ENCODE measurements around the gene RFNG. TPM values are rescaled to one million over a fixed set of nuclear protein-coding genes. Genes with fewer than 3 reads are reported as not detected.

Gene RFNG
- total RNA-seq, 1 donor from 2014 or later = 21.1 TPM

GRCh38 chr17:82004517-82005455 is 46.8 kb downstream of the RFNG start:
- H3K27ac ChIP-seq (replicated peaks) = no peak overlapping the region
- H3K4me1 ChIP-seq = peaks cover 61% of the 10 kb centered on the region
- no peak overlapping the region for H3K4me3 ChIP-seq
- H3K9me3 ChIP-seq (replicated peaks) = no peaks in the 10 kb centered on the region
- TF ChIP-seq CTCF (IDR thresholded peaks at IDR 0.05; ENCODE audit: borderline replicate concordance) = no peak
- intact Hi-C loops (cut with micrococcal nuclease) = no loop called here
- no peaks in the 10 kb centered on the region for H3K36me3 ChIP-seq
- DNase-seq = no peak
- H3K27me3 ChIP-seq (ENCODE audit: low read depth) = no peaks in the 10 kb centered on the region

GRCh38 chr17:82003411-82004381 is 47.9 kb downstream of the RFNG start:
- Histone ChIP-seq H3K4me3 (no peak overlapping the region), H3K27ac (replicated peaks) (no peak overlapping the region), H3K27me3 (ENCODE audit: low read depth) (no peaks in the 10 kb centered on the region), H3K36me3 (no peaks in the 10 kb centered on the region), H3K4me1 (peaks cover 51% of the 10 kb centered on the region), H3K9me3 (replicated peaks) (no peaks in the 10 kb centered on the region)
- no peak for DNase-seq
- TF ChIP-seq CTCF (IDR thresholded peaks at IDR 0.05; ENCODE audit: borderline replicate concordance) = no peak
- intact Hi-C loops (cut with micrococcal nuclease) = no loop called here

- no peak for DNase-seq
- Histone ChIP-seq H3K4me3 (no peak overlapping the region), H3K27me3 (ENCODE audit: low read depth) (no peaks in the 10 kb centered on the region), H3K4me1 (peaks cover 35% of the 10 kb centered on the region), H3K27ac (replicated peaks) (no peak overlapping the region), H3K9me3 (replicated peaks) (no peaks in the 10 kb centered on the region), H3K36me3 (peaks cover 7% of the 10 kb centered on the region)
- no peak for TF ChIP-seq CTCF (IDR thresholded peaks at IDR 0.05; ENCODE audit: borderline replicate concordance)
- intact Hi-C loops (cut with micrococcal nuclease) = no loop called here
Observed at GRCh38 chr17:82001571-82002056, 50.0 kb downstream of the RFNG start.

- peaks cover 13% of the 10 kb centered on the region for H3K36me3 ChIP-seq
- peaks cover 29% of the 10 kb centered on the region for H3K4me1 ChIP-seq
- TF ChIP-seq CTCF (IDR thresholded peaks at IDR 0.05; ENCODE audit: borderline replicate concordance) = no peak
- intact Hi-C loops (cut with micrococcal nuclease) = no loop called here
- no peaks in the 10 kb centered on the region for H3K27me3 ChIP-seq (ENCODE audit: low read depth)
- no peak overlapping the region for H3K4me3 ChIP-seq
- no peak for DNase-seq
- H3K9me3 ChIP-seq (replicated peaks) = no peaks in the 10 kb centered on the region
- no peak overlapping the region for H3K27ac ChIP-seq (replicated peaks)
Observed at GRCh38 chr17:82000803-82001570, 50.6 kb downstream of the RFNG start.
